HCT116 (cell line): ENCODE data around the gene ORMDL1. TPM values are rescaled to one million over a fixed set of nuclear protein-coding genes. Genes with fewer than 3 reads are reported as not detected.

Experiments
- ATAC-seq: fragments of 200-7000 bp; cut with Tn5 transposase; 2 replicates; pipeline ENCODE4 v1.9.1; 2020; ENCODE audit warnings: mild to moderate bottlenecking, moderate library complexity
- BruUV-seq: library from RNA; stranded (reverse); fragments of 400-500 nt; replicated peaks from 2 replicates; lab custom pipeline; 2021; lab: Mats Ljungman, UMichigan
- CTCF ChIA-PET: fragments of 300-600 bp; sonication (Branson Sonifier 250); formaldehyde crosslinking; loops from one replicate; lab custom pipeline; 2021; ENCODE audit warnings: antibody characterized with exemption; lab: Charles Lee
- POLR2A ChIA-PET: fragments of 300-600, 350-600 bp; sonication (Branson Sonifier 250); formaldehyde crosslinking; loops from one replicate; lab custom pipeline; 2021; ENCODE audit warnings: antibody characterized with exemption; lab: Charles Lee
- RAD21 ChIA-PET, 2 experiments: fragments of 300-600 bp; sonication (Branson Sonifier 250); formaldehyde crosslinking; loops; one replicate each; lab custom pipeline; 2023; ENCODE audit warnings: low total read pairs in 2 of 2; ENCODE audit not compliant: uncharacterized antibody in 2 of 2, unreplicated experiment in 2 of 2, low non-redundant PET in 1 of 2; lab: Charles Lee
- DNase-seq: peaks from one replicate; pipeline ENCODE4 v3.0.0-alpha.2; 2010; ENCODE audit warnings: low read depth, low spot score
- H2AFZ ChIP-seq: fragments of 200-600 bp; shearing (Covaris generic), sonication (generic); 2 replicates; pipeline ENCODE4 v1.6.1; 2017; ENCODE audit warnings: low read depth, mixed run types, mixed read lengths, antibody characterized with exemption, low read length; ENCODE audit not compliant: poor library complexity, severe bottlenecking
- H3K27ac ChIP-seq: 2 replicates; pipeline ENCODE4 v1.5.1; 2012; ENCODE audit warnings: low read depth, low read length
- H3K27me3 ChIP-seq: fragments of 200-600 bp; sonication (generic); 2 replicates; pipeline ENCODE4 v1.6.1; 2016; ENCODE audit warnings: mixed run types, low read length, mixed read lengths; ENCODE audit not compliant: insufficient read depth
- H3K36me3 ChIP-seq, 2 experiments: fragments of 200-500 bp in 1 of 2; fragments of 200-600 bp in 1 of 2; sonication (Bioruptor generic) in 1 of 2; sonication (generic) in 1 of 2; 2 replicates each; pipeline versions ENCODE4 v1.5.1 to v1.6.1; 2014 to 2016; ENCODE audit warnings: low read length in 2 of 2, inconsistent platforms in 1 of 2, mixed read lengths in 1 of 2, mixed run types in 1 of 2; ENCODE audit not compliant: insufficient read depth in 2 of 2, control insufficient read depth in 1 of 2
- H3K4me1 ChIP-seq, 2 experiments: fragments of 200-600 bp in 1 of 2; sonication (generic) in 1 of 2; 2 replicates each; pipeline versions ENCODE4 v1.5.1 to v1.6.1; 2012 to 2017; ENCODE audit warnings: low read length in 2 of 2, inconsistent platforms in 1 of 2, mild to moderate bottlenecking in 1 of 2, mixed read lengths in 1 of 2, mixed run types in 1 of 2, moderate library complexity in 1 of 2; ENCODE audit not compliant: insufficient read depth in 2 of 2, control insufficient read depth in 1 of 2
- H3K4me2 ChIP-seq: fragments of 200-600 bp; sonication (generic); 2 replicates; pipeline ENCODE4 v1.6.1; 2017; ENCODE audit warnings: mixed run types, low read length, mixed read lengths
- H3K4me3 ChIP-seq, 2 experiments: fragments of 200-600 bp in 1 of 2; sonication (generic) in 1 of 2; replicated peaks in 1 of 2; 2 replicates each; pipeline ENCODE4 v1.5.1; 2011 to 2016; ENCODE audit warnings: low read length in 2 of 2, control low read depth in 1 of 2, low read depth in 1 of 2, mild to moderate bottlenecking in 1 of 2, mixed read lengths in 1 of 2, mixed run types in 1 of 2
- H3K79me2 ChIP-seq: fragments of 200-600 bp; sonication (generic); 2 replicates; pipeline ENCODE4 v1.6.1; 2017; ENCODE audit warnings: mild to moderate bottlenecking, mixed run types, low read length, moderate library complexity, mixed read lengths; ENCODE audit not compliant: insufficient read depth
- H3K9ac ChIP-seq: fragments of 200-600 bp; sonication (generic); 2 replicates; pipeline ENCODE4 v1.6.1; 2016; ENCODE audit warnings: low read length, mixed read lengths
- H3K9me2 ChIP-seq: fragments of 200-600 bp; sonication (generic), shearing (Covaris generic); 2 replicates; pipeline ENCODE4 v1.6.1; 2017; ENCODE audit warnings: mixed run types, mild to moderate bottlenecking, moderate library complexity; ENCODE audit not compliant: insufficient read depth
- H3K9me3 ChIP-seq, 2 experiments: fragments of 200-500 bp in 1 of 2; fragments of 200-600 bp in 1 of 2; sonication (Bioruptor generic) in 1 of 2; sonication (generic) in 1 of 2; 2 replicates each; pipeline ENCODE4 v1.6.1; 2014 to 2017; ENCODE audit warnings: low read length in 2 of 2, mixed read lengths in 2 of 2, inconsistent platforms in 1 of 2, low read depth in 1 of 2, mild to moderate bottlenecking in 1 of 2, mixed run types in 1 of 2, moderate library complexity in 1 of 2; ENCODE audit not compliant: control insufficient read depth in 1 of 2, insufficient read depth in 1 of 2
- H4K20me1 ChIP-seq: fragments of 200-600 bp; sonication (generic), shearing (Covaris generic); 2 replicates; pipeline ENCODE4 v1.6.1; 2017; ENCODE audit warnings: mixed run types, mild to moderate bottlenecking, moderate library complexity; ENCODE audit not compliant: insufficient read depth
- CBX3 ChIP-seq: IDR thresholded peaks from 2 replicates; pipeline ENCODE4 v1.6.1; 2012; ENCODE audit warnings: low read depth
- CEBPB ChIP-seq: IDR thresholded peaks from 2 replicates; pipeline ENCODE4 v1.6.1; 2012; ENCODE audit warnings: low read depth
- EGR1 ChIP-seq: IDR thresholded peaks from 2 replicates; pipeline ENCODE4 v1.6.1; 2012; ENCODE audit warnings: low read depth
- EZH2 ChIP-seq: fragments of 200-600 bp; sonication (generic); IDR thresholded peaks from 2 replicates; pipeline ENCODE4 v1.6.1; 2017; ENCODE audit warnings: antibody characterized with exemption, mixed run types
- EZH2phosphoT487 ChIP-seq: fragments of 200-600 bp; IDR thresholded peaks from 2 replicates; pipeline ENCODE4 v1.6.1; 2018; ENCODE audit warnings: antibody characterized with exemption, borderline replicate concordance
- JUND ChIP-seq: IDR thresholded peaks from 2 replicates; pipeline ENCODE4 v1.6.1; 2012
- POLR2A ChIP-seq: IDR thresholded peaks from 2 replicates; pipeline ENCODE4 v1.7.0; 2011; ENCODE audit warnings: borderline replicate concordance; ENCODE audit not compliant: insufficient read depth, insufficient read length; ENCODE audit errors: extremely low read depth
- POLR2AphosphoS5 ChIP-seq: IDR thresholded peaks from 2 replicates; pipeline ENCODE4 v1.6.1; 2011; ENCODE audit warnings: mild to moderate bottlenecking, low read depth, low read length, moderate library complexity
- RAD21 ChIP-seq: IDR thresholded peaks from 2 replicates; pipeline ENCODE4 v1.6.1; 2012; ENCODE audit warnings: low read depth, mild to moderate bottlenecking
- SIN3A ChIP-seq: IDR thresholded peaks from 2 replicates; pipeline ENCODE4 v1.6.1; 2012; ENCODE audit warnings: low read depth
- SP1 ChIP-seq: IDR thresholded peaks from 2 replicates; pipeline ENCODE4 v1.6.1; 2012; ENCODE audit warnings: low read depth
- SRF ChIP-seq: IDR thresholded peaks from 2 replicates; pipeline ENCODE4 v1.6.1; 2012; ENCODE audit warnings: low read depth
- TCF7L2 ChIP-seq: IDR thresholded peaks from 2 replicates; pipeline ENCODE4 v1.7.0; 2011; ENCODE audit warnings: borderline replicate concordance, inconsistent platforms; ENCODE audit not compliant: insufficient read depth, insufficient read length; ENCODE audit errors: extremely low read depth
- YY1 ChIP-seq: IDR thresholded peaks from 2 replicates; pipeline ENCODE4 v1.6.1; 2011; ENCODE audit warnings: low read length, low read depth, moderate library complexity, mild to moderate bottlenecking; ENCODE audit not compliant: insufficient replicate concordance; ENCODE audit errors: extremely low read depth
- ZFX ChIP-seq: fragments of 450-650 bp; IDR thresholded peaks from 2 replicates; pipeline ENCODE4 v1.6.1; 2017
- ZNF274 ChIP-seq: fragments of 200-500 bp; sonication (Bioruptor generic); IDR thresholded peaks from 2 replicates; pipeline ENCODE4 v1.6.1; 2014; ENCODE audit warnings: mild to moderate bottlenecking, low read depth, low read length, inconsistent platforms
- intact Hi-C: fragments of 100-400 bp; cut with micrococcal nuclease; formaldehyde crosslinking; loops from 2 replicates; pipeline ENCODE4 v1.10.0; 2022
- total RNA-seq: library from RNA; stranded (reverse); gene quantifications from one replicate; pipeline ENCODE4 v1.2.1, GENCODE V29; 2021; ENCODE audit not compliant: unreplicated experiment
- TF ChIP-seq, protein P1 (sequence below): IDR thresholded peaks from 2 replicates; pipeline ENCODE4 v1.6.1; 2012
- TF ChIP-seq, protein P2 (sequence below), 3 experiments: fragments of 200-600 bp in 1 of 3; sonication (generic) in 1 of 3; IDR thresholded peaks in 2 of 3; conservative IDR thresholded peaks in 1 of 3; 2 replicates each; pipeline ENCODE4 v1.5.1; 2012 to 2017; ENCODE audit warnings: low read depth in 2 of 3, low read length in 2 of 3, antibody characterized with exemption in 1 of 3, borderline replicate concordance in 1 of 3, control low read depth in 1 of 3, mild to moderate bottlenecking in 1 of 3, mixed read lengths in 1 of 3, mixed run types in 1 of 3, moderate library complexity in 1 of 3; ENCODE audit not compliant: insufficient read depth in 1 of 3
- TF ChIP-seq, protein P3 (sequence below): IDR thresholded peaks from 2 replicates; pipeline ENCODE4 v1.6.1; 2012

Gene ORMDL1
- total RNA-seq, 1 experiment from 2014 or later, result 32.7 TPM

DNA sequence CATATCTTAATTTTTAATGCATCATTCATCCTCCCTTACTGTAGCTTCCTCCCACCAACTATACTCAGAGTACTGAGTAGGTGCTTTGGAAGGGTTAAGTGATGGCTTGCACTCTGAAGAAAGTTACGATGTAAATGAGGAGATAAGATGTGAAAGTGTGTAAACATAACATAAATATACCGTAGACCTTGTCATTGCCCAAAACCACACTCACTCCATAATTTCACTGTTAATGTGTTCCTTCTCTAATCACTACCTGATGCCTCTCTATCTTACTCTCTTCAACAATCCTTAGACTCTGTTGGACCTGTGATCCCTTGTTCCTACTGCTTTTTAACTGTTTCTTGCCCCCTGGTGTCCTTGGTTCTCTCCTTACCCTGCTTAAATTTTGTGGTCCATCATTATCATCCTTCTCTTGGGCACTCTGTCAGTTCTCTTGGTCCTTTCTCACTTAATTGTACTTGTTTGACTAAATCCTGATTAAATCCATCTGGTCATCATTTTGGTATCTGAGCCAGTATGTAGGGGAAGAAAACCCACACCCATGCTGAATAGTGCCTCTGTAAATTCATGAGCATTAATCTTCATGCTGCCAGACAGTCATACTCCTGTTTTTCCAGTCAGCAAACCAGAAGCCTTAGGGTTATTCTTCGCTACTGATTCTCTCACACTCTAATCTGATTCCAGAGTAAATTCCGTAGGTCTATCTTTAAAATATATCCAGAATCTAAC is 45.1 kb upstream of the ORMDL1 start:
- no peak overlapping the region for H3K4me3 ChIP-seq
- POLR2A ChIA-PET, result no interaction called here
- no peaks in the 10 kb centered on the region for H3K4me1 ChIP-seq
- no peak overlapping the region for H2AFZ ChIP-seq
- RAD21 ChIA-PET, result no interaction called here
- no peaks in the 10 kb centered on the region for H4K20me1 ChIP-seq
- BruUV-seq, result no TSS peak
- no peaks in the 10 kb centered on the region for H3K36me3 ChIP-seq
- no peak overlapping the region for H3K4me2 ChIP-seq
- H3K9ac ChIP-seq, result no peak overlapping the region
- no peak for TF ChIP-seq POLR2A
- intact Hi-C loops, result no loop called here
- H3K79me2 ChIP-seq, result peaks cover 8% of the 10 kb centered on the region
- no peak overlapping the region for H3K27ac ChIP-seq
- no peaks in the 10 kb centered on the region for H3K9me2 ChIP-seq
- H3K9me3 ChIP-seq, result no peaks in the 10 kb centered on the region
- ATAC-seq (no peak), DNase-seq (no peak)
- CTCF ChIA-PET, result interaction anchor here (3.6 kb wide), 1 partner anchor 30 kb away, joined by 10 read pairs; no protein-coding TSS in a partner anchor
- no peaks in the 10 kb centered on the region for H3K27me3 ChIP-seq

DNA sequence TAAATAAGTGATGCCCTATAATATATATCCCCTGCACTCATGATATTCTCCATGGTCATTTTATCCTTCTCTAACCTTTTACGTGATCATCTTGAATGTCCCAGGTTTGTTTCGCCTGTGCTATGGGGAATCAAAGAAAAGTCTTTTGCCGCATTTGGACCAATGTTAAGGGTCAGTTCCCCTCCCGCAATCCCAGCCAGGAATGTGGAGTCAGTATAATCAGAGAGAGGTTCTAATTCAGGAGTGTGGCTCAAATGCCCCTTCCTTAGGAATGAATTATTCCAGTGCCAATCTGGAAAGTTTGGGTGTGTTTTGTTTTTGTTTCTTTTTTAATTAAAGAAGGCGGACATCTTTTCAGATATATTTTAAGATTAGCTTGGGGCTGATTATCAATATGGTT is 41.9 kb upstream of the ORMDL1 start:
- DNase-seq, result no peak
- CTCF ChIA-PET, result no interaction called here
- RAD21 ChIA-PET, result no interaction called here
- POLR2A ChIA-PET, result no interaction called here
- no TSS peak for BruUV-seq
- peaks cover 8% of the 10 kb centered on the region for H3K79me2 ChIP-seq
- no peak for TF ChIP-seq EGR1
- TF ChIP-seq SRF, result no peak
- TF ChIP-seq, protein P1, sequence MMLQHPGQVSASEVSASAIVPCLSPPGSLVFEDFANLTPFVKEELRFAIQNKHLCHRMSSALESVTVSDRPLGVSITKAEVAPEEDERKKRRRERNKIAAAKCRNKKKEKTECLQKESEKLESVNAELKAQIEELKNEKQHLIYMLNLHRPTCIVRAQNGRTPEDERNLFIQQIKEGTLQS, result no peak
- no peak for TF ChIP-seq EZH2phosphoT487
- TF ChIP-seq EZH2, result no peak
- TF ChIP-seq ZNF274, result no peak
- no peak for TF ChIP-seq ZFX
- TF ChIP-seq, protein P2, sequence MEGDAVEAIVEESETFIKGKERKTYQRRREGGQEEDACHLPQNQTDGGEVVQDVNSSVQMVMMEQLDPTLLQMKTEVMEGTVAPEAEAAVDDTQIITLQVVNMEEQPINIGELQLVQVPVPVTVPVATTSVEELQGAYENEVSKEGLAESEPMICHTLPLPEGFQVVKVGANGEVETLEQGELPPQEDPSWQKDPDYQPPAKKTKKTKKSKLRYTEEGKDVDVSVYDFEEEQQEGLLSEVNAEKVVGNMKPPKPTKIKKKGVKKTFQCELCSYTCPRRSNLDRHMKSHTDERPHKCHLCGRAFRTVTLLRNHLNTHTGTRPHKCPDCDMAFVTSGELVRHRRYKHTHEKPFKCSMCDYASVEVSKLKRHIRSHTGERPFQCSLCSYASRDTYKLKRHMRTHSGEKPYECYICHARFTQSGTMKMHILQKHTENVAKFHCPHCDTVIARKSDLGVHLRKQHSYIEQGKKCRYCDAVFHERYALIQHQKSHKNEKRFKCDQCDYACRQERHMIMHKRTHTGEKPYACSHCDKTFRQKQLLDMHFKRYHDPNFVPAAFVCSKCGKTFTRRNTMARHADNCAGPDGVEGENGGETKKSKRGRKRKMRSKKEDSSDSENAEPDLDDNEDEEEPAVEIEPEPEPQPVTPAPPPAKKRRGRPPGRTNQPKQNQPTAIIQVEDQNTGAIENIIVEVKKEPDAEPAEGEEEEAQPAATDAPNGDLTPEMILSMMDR (IDR thresholded peaks at IDR 0.05 in 2 of 3, conservative IDR thresholded peaks at IDR 0.05 in 1 of 3; ENCODE audit: borderline replicate concordance in 1 of 3, insufficient read depth in 1 of 3, low read depth in 2 of 3, low read length in 2 of 3), result no peak
- no peak for TF ChIP-seq POLR2AphosphoS5
- TF ChIP-seq, protein P3, sequence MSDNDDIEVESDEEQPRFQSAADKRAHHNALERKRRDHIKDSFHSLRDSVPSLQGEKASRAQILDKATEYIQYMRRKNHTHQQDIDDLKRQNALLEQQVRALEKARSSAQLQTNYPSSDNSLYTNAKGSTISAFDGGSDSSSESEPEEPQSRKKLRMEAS, result no peak
- TF ChIP-seq YY1, result no peak
- TF ChIP-seq CEBPB, result no peak
- no peak for TF ChIP-seq RAD21
- no peak for TF ChIP-seq JUND
- TF ChIP-seq SIN3A, result no peak
- no peak for TF ChIP-seq POLR2A
- no peak for TF ChIP-seq TCF7L2
- TF ChIP-seq CBX3, result no peak
- no peak for TF ChIP-seq SP1
- TF ChIP-seq, all 23 proteins: peak for 0
- no peaks in the 10 kb centered on the region for H3K4me1 ChIP-seq
- no peaks in the 10 kb centered on the region for H3K36me3 ChIP-seq
- no peak overlapping the region for H2AFZ ChIP-seq
- H3K9ac ChIP-seq, result no peak overlapping the region
- H3K9me2 ChIP-seq, result no peaks in the 10 kb centered on the region
- no peak overlapping the region for H3K27ac ChIP-seq
- H3K9me3 ChIP-seq, result no peaks in the 10 kb centered on the region
- no peaks in the 10 kb centered on the region for H4K20me1 ChIP-seq
- intact Hi-C loops, result no loop called here
- ATAC-seq, result no peak
- H3K4me2 ChIP-seq, result no peak overlapping the region
- no peak overlapping the region for H3K4me3 ChIP-seq
- no peaks in the 10 kb centered on the region for H3K27me3 ChIP-seq
